Measurements from ENCODE around the gene ERN1. TPM values are rescaled to one million over a fixed set of nuclear protein-coding genes. Genes with fewer than 3 reads are reported as not detected.

ERN1 gene
- total and polyA plus RNA-seq, 2 donors (not counting 3 experiments of a cell fraction or from before 2014, with no cell fraction given): 9.1 to 21.5 TPM

DNA sequence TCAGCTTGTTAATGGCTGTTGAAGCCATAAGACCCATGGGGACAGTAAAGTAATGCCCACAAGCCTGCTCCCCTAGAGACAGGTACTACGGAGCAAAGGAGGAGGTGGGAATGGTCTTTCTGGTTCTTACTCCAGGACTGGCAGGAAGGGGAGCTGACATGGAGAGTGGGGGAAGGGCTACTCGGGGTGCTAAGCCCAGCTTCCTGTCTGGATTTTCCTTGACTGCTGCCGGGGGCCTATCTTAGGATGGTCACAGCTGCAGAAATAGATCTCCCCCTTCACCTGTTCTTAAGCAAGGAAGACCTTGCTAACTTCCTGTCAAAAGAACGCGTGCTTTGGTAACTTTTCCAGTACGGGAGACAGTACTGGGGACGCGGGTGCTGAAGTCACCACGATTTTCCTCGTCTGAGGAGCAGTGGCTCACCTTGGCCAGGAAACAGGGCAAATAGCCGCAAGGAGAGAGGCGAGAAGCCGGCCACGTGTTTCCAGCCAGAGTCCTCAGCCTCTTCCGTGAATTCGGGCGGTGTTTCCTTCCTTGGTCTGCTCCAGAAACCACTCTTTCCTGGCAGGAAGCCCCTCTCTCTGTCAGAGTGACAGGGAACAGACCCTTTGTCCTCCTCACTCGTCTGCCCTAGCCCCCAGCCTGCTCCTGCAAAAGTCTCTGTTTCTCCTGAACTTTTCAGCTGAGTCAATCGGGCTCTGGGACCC lies 132.4 kb downstream of the ERN1 start:
- Histone ChIP-seq H3K4me1 (ENCODE audit: control insufficient read depth, extremely low read depth, insufficient read depth, low read length) (peaks cover 36% of the 10 kb centered on the region), H4K20me1 (replicated peaks; ENCODE audit: control insufficient read depth, extremely low read depth, insufficient read depth, low read length) (no peaks in the 10 kb centered on the region), H3K36me3 (ENCODE audit: control insufficient read depth in 2 of 2, extremely low read depth in 1 of 2, insufficient read depth in 2 of 2, low read length in 2 of 2) (peaks cover 3 to 4% of the 10 kb centered on the region in 2 experiments), H3K27me3 (ENCODE audit: control insufficient read depth in 2 of 2, insufficient read depth in 2 of 2, low read length in 2 of 2) (peaks cover 0 to 1% of the 10 kb centered on the region in 2 experiments), H3K4me3 (replicated peaks in 1 of 3; ENCODE audit: insufficient read depth in 1 of 3, low read depth in 1 of 3, low read length in 3 of 3) (peak overlapping the region in 2 of 3 experiments; percentile 37 to 59), H3K27ac (ENCODE audit: insufficient read depth, low read depth, low read length) (peak overlapping the region; percentile 23), H3K9ac (replicated peaks; ENCODE audit: extremely low read depth, insufficient read depth, low read length) (no peak overlapping the region), H3K79me2 (ENCODE audit: control insufficient read depth, insufficient read depth, low read length) (peaks cover under 1% of the 10 kb centered on the region), H3K9me3 (replicated peaks; ENCODE audit: control insufficient read depth, insufficient read depth, low read length) (no peaks in the 10 kb centered on the region), H3K4me2 (ENCODE audit: insufficient read depth, low read length) (peak overlapping the region; percentile 71), H3K9me1 (replicated peaks; ENCODE audit: control insufficient read depth, extremely low read depth, insufficient read depth, low read length) (no peaks in the 10 kb centered on the region), H2AFZ (ENCODE audit: low read depth, low read length) (peak overlapping the region; percentile 57)
- no TSS peak for BruUV-seq (replicated peaks)
- FAIRE-seq (peak; percentile 91), DNase-seq (ENCODE audit: low read depth, low spot score) (peak; percentile 47)
- intact Hi-C loops (cut with micrococcal nuclease) (loop anchor here (1.0 kb wide), 1 partner anchor 28 kb away; no protein-coding TSS in a partner anchor), dilution Hi-C loops (cut with MboI; ENCODE audit: extremely low pct_ligation_motif_present, low sequenced_read_pairs) (no loop called here)
- CTCF ChIA-PET: interaction anchor here (1.2 to 6.6 kb wide), 5 partner anchors 19 to 136 kb away, joined by 4 to 113 read pairs (median 8); partner anchors contain the start of gene GH1
- TF ChIP-seq POLR2A (IDR thresholded peaks at IDR 0.05; ENCODE audit: low read depth, low read length) (no peak), MYC (IDR thresholded peaks at IDR 0.05; ENCODE audit: low read depth, low read length) (peak; percentile 36), GATA2 (IDR thresholded peaks at IDR 0.05; ENCODE audit: insufficient read depth, insufficient read length, low read depth, low read length) (no peak), EZH2 (IDR thresholded peaks at IDR 0.05; ENCODE audit: borderline replicate concordance, low read depth, low read length, severe bottlenecking) (no peak), JUN (IDR thresholded peaks at IDR 0.05; ENCODE audit: borderline replicate concordance, insufficient read depth, insufficient read length, low read depth) (no peak), POLR2AphosphoS5 (IDR thresholded peaks at IDR 0.05; ENCODE audit: insufficient read depth, low read depth, low read length) (no peak), FOS (IDR thresholded peaks at IDR 0.05; ENCODE audit: borderline replicate concordance, insufficient read depth, low read length) (no peak)
- TF ChIP-seq, protein P1, sequence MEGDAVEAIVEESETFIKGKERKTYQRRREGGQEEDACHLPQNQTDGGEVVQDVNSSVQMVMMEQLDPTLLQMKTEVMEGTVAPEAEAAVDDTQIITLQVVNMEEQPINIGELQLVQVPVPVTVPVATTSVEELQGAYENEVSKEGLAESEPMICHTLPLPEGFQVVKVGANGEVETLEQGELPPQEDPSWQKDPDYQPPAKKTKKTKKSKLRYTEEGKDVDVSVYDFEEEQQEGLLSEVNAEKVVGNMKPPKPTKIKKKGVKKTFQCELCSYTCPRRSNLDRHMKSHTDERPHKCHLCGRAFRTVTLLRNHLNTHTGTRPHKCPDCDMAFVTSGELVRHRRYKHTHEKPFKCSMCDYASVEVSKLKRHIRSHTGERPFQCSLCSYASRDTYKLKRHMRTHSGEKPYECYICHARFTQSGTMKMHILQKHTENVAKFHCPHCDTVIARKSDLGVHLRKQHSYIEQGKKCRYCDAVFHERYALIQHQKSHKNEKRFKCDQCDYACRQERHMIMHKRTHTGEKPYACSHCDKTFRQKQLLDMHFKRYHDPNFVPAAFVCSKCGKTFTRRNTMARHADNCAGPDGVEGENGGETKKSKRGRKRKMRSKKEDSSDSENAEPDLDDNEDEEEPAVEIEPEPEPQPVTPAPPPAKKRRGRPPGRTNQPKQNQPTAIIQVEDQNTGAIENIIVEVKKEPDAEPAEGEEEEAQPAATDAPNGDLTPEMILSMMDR (IDR thresholded peaks at IDR 0.05; ENCODE audit: extremely low read depth in 1 of 2, insufficient read depth in 1 of 2, low read depth in 1 of 2, low read length in 2 of 2): no peak
- TF ChIP-seq, protein P2, sequence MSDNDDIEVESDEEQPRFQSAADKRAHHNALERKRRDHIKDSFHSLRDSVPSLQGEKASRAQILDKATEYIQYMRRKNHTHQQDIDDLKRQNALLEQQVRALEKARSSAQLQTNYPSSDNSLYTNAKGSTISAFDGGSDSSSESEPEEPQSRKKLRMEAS (IDR thresholded peaks at IDR 0.05; ENCODE audit: insufficient read depth, insufficient read length): peak; percentile 86
- POLR2A ChIA-PET: interaction anchor here (0.5 to 1.1 kb wide), 2 partner anchors 91 to 148 kb away, joined by 3 to 4 read pairs; no protein-coding TSS in a partner anchor
